Muscle of back (tissue), 11 donors: Measurements from ENCODE around the gene MYO5C. TPM values are rescaled to one million over a fixed set of nuclear protein-coding genes. Genes with fewer than 3 reads are reported as not detected.
A peak's percentile ranks its signal among the peaks of the same experiment; 100 is the strongest.
"Not testable (repeated sequence)": the region's sequence is repeated elsewhere in the genome, so short reads cannot be mapped to it uniquely, and the experiment has no call there.

Source experiments
- DNase-seq, 3 donors: peaks; one replicate each; pipeline versions ENCODE4 v3.0.0 to v3.0.0-alpha.2; 2013
- polyA plus RNA-seq, 10 donors: library from polyadenylated mRNA; unstranded; fragments of 120-200 nt; gene quantifications; one replicate each; pipeline ENCODE4 v1.2.1, GENCODE V29; 2013; ENCODE audit not compliant: insufficient read length in 10 of 10

Gene MYO5C
- polyA plus RNA-seq, 10 donors: 4.0 to 11.8 (median 6.7) TPM

GRCh38 chr15:52179278-52180195 lies 116.1 kb downstream of the MYO5C start:
- DNase-seq: peak; percentile 69 to 95 (median 88)

- DNase-seq: no peak
These were observed 116.8 kb downstream of the MYO5C start for GRCh38 chr15:52178765-52179164.

DNA sequence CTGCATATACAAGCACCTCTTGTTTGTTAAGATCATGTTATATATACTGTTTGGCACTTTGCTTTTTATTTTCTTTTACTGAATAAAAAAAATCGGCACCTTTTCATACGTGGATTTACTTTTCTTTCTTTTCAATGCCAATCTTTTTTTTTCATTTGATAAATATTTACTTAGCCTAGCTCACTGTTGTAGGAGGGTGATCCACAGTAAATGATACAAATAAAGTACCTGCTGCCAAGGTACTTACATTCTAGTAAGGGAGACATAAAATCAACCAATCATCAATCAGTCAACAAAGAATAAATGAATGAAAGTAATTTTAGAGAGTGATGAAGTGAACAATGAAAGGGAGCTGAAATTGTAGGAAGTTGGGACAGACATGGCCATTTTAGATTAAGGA lies 122.7 kb downstream of the MYO5C start:
- no peak for DNase-seq

- DNase-seq: no peak
These were observed 123.8 kb downstream of the MYO5C start for GRCh38 chr15:52171807-52172206.

- DNase-seq: peak in 1 of 3 donors; percentile 34
These were observed 124.2 kb downstream of the MYO5C start for GRCh38 chr15:52171386-52171785.

DNA sequence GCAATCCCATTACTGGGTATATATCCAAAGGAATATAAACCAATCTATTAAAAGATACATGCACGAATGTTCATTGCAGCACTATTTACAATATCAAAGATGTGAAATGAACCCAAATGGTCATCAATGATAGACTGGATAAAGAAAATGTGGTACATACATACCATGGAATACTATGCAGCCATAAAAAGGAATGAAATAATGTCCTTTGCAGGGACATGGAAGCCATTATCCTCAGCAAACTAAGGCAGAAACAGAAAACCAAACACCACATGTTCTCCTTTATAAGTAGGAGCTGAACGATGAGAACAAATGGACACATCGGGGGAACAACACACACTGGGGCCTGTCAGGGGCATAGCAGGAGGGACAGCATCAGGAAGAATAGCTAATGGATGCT lies 125.4 kb downstream of the MYO5C start:
- not testable (repeated sequence) for DNase-seq

GRCh38 chr15:52165494-52166131 lies 130.0 kb downstream of the MYO5C start:
- not testable (repeated sequence) for DNase-seq

GRCh38 chr15:52164631-52165265 lies 130.9 kb downstream of the MYO5C start:
- no peak for DNase-seq

GRCh38 chr15:52163321-52164190 lies 132.0 kb downstream of the MYO5C start:
- DNase-seq: no peak

DNA sequence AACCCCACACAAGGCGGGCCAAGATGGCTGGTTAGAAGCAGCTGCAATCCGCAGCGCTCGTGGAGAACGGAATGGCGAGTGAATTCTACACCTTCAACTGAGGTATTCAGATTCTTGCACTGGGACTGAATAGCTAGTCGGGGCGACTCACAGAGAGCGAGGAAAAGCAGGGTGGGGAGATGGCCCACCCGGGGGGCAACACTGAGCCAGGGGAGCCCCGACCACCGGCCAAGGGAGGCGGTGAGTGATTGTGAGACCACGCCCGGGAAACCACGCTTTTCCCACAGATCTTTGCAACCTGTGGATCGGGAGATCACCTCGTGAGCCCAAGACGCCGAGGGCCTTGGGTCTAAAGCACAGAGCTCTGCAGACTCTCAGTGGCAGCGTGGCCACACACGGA lies 132.7 kb downstream of the MYO5C start:
- DNase-seq: no peak

DNA sequence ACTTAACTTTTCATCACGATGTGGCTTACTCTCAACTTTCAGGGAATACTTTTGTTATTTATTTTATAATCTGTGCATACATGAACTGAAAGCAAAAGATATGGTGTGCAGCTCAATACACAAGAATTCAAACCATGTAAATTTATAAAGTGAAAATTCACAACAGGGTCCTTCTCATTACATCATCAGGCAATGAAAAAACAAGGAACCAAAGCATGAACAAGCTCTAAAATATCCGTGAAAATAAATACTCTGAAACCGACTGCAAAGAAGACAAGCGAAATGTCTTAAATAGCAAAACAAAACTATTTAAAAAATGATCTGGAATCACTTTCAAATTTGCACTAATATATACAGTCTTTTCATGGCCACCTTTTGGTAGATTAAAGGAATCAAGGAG lies 133.3 kb downstream of the MYO5C start:
- no peak for DNase-seq

DNA sequence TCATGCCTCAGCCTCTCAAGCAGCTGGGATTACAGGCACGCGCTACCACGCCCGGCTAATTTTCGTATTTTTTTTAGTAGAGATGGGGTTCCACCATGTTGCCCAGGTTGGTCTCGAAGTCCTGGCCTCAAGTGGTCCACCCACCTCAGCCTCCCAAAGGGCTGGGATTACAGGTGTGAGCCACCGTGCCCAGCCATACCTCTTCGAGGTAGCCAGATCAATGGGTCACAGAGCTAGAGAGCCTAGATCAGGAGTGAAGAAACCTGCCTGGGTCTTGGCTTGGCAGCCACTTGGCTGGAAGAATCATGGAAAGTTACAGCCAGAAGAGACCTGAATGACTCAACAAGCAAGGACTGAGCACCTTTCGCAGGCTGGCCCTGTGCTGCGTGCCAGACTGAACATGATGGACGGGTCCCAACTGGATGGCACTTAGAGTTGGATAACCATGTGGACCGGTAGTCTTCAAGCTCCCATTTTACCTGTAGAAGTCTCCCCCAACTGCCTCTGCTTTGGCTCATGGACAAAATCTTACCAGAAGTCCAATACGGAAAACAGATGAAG lies 134.1 kb downstream of the MYO5C start:
- no peak for DNase-seq

DNA sequence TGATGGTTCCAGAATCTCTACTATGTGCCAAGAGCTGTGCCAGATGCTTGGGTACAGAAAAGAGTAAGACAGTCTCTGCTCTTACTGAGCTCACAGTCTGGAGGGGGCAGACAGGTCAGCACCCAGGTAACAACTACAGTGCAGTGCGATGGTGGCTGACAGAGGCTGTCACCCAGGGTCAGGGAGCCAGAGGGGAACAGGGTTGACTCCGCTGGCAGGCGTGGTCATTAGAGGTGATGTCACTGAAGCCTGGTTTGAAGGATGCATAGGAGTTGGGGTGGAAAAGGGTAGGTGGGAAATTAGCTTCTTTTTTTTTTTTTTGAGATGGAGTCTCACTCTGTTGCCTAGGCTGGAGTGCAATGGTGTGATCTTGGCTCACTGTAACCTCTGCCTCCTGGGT lies 136.0 kb downstream of the MYO5C start:
- DNase-seq: no peak

GRCh38 chr15:52158084-52158765 lies 137.4 kb downstream of the MYO5C start:
- DNase-seq: no peak

DNA sequence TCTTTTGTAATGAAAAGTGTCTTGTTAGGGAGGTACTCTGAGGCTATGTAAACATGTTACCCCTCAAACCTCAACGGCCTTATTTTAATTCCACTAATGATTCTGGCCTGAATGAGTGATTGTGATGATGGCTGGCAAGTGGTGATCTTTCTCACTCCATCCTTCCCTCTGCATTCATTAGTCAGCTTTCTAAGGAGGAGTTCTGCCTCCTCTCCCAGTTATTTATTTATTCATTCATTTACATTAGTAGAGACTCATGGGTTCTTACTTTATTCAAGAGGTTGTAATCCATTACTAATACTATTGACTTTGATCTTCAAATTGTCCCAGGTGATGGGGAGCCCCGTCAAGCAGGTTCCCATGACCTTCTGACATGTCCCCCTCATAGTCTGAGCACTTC lies 139.7 kb downstream of the MYO5C start:
- DNase-seq: no peak

- DNase-seq: no peak
These were observed 140.4 kb downstream of the MYO5C start for GRCh38 chr15:52154896-52155865.

DNA sequence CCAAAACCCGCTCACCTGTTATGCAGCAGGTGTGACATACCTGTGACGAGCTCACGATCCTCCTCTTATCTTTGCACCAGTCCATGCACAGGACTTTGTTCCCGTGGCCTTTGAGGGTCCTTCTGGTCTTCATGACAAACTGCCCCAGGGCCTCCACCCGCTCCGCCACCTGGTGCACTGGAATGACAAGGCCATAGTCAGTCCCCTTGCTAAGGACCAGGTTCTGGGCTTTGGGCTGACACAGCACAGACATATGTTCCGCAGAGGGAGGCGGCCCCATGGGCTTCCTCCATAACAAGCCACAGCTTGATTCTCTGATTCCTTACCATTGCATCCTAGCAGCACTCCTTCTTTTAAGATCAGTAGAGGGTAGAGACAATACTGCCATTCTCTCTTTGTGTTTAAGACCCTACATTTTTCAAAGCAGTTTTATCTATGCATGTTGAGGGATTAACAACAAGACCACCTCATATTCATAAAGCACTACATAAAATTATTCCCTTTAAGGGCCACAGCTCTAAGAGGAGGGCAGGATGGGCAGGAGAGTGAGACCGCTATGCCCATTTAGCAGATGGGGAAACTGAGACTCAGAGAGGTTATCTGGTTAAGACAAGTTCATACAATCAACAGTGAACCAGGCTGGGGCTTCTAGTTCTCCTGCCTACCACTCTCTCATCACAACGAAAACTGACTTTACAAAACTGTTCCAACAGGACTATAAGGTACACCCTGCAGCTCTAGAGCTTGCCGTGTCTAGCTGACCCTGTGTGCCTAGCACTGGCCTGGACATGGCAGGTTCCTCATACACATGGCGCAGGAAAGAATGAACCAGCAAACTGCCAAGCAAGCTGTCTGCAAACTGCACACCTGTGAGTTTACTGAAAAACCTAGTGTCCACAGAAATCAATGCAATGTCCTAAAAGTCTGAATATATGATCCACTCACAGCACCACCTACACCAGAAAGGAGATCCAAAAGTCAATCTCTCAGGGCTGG lies 141.4 kb downstream of the MYO5C start:
- no peak for DNase-seq

DNA sequence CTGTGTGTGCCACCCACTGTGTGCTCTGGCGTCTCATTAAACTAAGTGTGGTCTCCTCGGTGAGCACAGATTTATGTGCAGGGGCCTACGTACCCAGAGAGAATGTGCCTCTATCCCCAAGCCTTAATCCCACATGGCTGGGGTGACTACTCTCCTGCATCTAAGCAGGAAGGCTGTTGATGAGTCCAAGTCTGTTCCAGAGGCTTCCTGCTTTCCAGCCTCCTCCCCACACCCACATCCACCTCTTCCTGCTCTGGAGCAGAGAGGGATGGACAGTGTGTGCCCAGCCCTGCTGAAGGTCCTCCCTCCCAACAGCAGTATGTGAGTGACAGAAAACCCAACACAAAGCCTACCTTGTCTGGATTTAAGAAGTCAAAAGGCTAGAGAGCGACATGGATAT lies 144.3 kb downstream of the MYO5C start:
- DNase-seq: no peak
